HL-60 (cell line): ENCODE results near the gene SHB.

Source experiments
- DNase-seq, 2 experiments: peaks; one replicate each; pipeline ENCODE4 v3.0.0-alpha.2; 2010 to 2020; ENCODE audit warnings: low read depth in 1 of 2, low spot score in 1 of 2
- H3K27ac ChIP-seq: fragments of 250-450 bp; sonication (Bioruptor Pico); replicated peaks from 2 replicates; pipeline ENCODE4 v1.5.1; 2020; ENCODE audit warnings: mild to moderate bottlenecking, moderate library complexity
- H3K27me3 ChIP-seq: fragments of 250-450 bp; sonication (Bioruptor Pico); 2 replicates; pipeline ENCODE4 v1.5.1; 2021; ENCODE audit warnings: mild to moderate bottlenecking, moderate library complexity; ENCODE audit not compliant: insufficient read depth, poor library complexity, severe bottlenecking
- H3K4me3 ChIP-seq: replicated peaks from 2 replicates; pipeline ENCODE4 v1.5.1; 2011; ENCODE audit warnings: mild to moderate bottlenecking, control low read depth, low read length; ENCODE audit not compliant: insufficient read depth
- CTCF ChIP-seq: IDR thresholded peaks from one replicate; pipeline ENCODE4 v1.5.1; 2011; ENCODE audit warnings: low read length, control low read depth, inconsistent platforms; ENCODE audit not compliant: insufficient read depth
- GABPA ChIP-seq: IDR thresholded peaks from 2 replicates; pipeline ENCODE4 v1.6.1; 2012; ENCODE audit warnings: low read depth
- POLR2AphosphoS5 ChIP-seq: IDR thresholded peaks from 2 replicates; pipeline ENCODE4 v1.6.1; 2012; ENCODE audit warnings: low read depth
- REST ChIP-seq: IDR thresholded peaks from 2 replicates; pipeline ENCODE4 v1.6.1; 2012; ENCODE audit warnings: low read depth; ENCODE audit not compliant: insufficient replicate concordance
- SPI1 ChIP-seq: IDR thresholded peaks from 2 replicates; pipeline ENCODE4 v1.6.1; 2012; ENCODE audit warnings: low read depth, mild to moderate bottlenecking, borderline replicate concordance

SHB gene

GRCh38 chr9:37957664-37957953, 111.4 kb downstream of the SHB start:
- Histone ChIP-seq H3K27ac (no peak overlapping the region), H3K27me3 (no peaks in the 10 kb centered on the region), H3K4me3 (no peak overlapping the region)
- no peak for DNase-seq
- TF ChIP-seq GABPA (no peak), SPI1 (no peak), POLR2AphosphoS5 (no peak), REST (no peak), CTCF (no peak)

- no peaks in the 10 kb centered on the region for H3K27me3 ChIP-seq
- no peak for DNase-seq
- no peak overlapping the region for H3K4me3 ChIP-seq
- H3K27ac ChIP-seq = no peak overlapping the region
- TF ChIP-seq REST = no peak
- TF ChIP-seq POLR2AphosphoS5 = no peak
- no peak for TF ChIP-seq CTCF
- no peak for TF ChIP-seq GABPA
- no peak for TF ChIP-seq SPI1
Observed at GRCh38 chr9:37956904-37957663, 111.9 kb downstream of the SHB start.

- Histone ChIP-seq H3K4me3 (no peak overlapping the region), H3K27me3 (no peaks in the 10 kb centered on the region), H3K27ac (no peak overlapping the region)
- TF ChIP-seq REST = no peak
- no peak for TF ChIP-seq CTCF
- no peak for TF ChIP-seq GABPA
- no peak for TF ChIP-seq POLR2AphosphoS5
- no peak for TF ChIP-seq SPI1
- no peak for DNase-seq
Observed at GRCh38 chr9:37956423-37956820, 112.6 kb downstream of the SHB start.
